ENCODE measurements around the gene ECI1.

The ECI1 gene

DNA sequence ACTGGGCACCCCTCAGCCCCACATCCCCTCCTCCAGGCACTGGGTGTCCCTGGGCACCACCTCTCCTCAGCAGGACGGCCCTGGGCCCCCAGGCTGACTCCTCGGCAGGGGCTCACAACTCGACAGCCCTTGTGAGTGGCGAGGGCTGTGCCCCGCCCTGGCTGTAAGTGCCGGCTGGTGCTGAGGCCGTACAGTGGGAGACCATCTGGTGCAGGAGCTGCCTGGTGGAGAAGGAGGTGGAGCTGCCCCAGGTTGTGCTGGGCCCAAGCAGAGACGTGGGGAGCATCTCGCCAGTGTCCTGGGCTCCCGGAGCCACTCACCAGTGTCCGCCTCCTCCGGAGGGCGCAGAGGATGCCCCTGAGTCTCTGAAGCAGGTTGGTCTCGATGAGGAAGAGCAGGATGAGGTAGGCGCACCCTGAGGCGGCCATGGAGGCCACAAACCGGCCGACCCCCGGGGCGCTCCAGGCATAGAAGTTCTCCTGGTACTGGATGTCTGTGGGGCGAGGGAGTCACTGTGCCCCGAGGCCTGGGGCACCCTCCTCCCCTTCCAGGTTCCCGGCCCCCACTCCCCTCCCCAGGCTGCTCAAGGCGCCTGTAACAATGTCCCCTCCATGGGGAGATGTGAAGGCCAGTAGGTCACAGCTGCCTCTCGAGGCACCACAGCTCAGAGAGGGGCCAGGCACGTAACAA, 31.6 kb upstream of the ECI1 start:
- H3K4me3 ChIP-seq (ENCODE audit: low read depth, low read length), result no peak overlapping the region
- no peak for DNase-seq (ENCODE audit: low read depth)
- TF ChIP-seq POLR2A (IDR thresholded peaks at IDR 0.05; ENCODE audit: extremely low read depth, insufficient read length) (no peak), CTCF (IDR thresholded peaks at IDR 0.05; ENCODE audit: low read depth, low read length) (no peak), MYC (IDR thresholded peaks at IDR 0.05; ENCODE audit: low read depth, low read length) (no peak)
- TF ChIP-seq, protein P1, sequence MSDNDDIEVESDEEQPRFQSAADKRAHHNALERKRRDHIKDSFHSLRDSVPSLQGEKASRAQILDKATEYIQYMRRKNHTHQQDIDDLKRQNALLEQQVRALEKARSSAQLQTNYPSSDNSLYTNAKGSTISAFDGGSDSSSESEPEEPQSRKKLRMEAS (IDR thresholded peaks at IDR 0.05; ENCODE audit: low read depth, low read length), result no peak

DNA sequence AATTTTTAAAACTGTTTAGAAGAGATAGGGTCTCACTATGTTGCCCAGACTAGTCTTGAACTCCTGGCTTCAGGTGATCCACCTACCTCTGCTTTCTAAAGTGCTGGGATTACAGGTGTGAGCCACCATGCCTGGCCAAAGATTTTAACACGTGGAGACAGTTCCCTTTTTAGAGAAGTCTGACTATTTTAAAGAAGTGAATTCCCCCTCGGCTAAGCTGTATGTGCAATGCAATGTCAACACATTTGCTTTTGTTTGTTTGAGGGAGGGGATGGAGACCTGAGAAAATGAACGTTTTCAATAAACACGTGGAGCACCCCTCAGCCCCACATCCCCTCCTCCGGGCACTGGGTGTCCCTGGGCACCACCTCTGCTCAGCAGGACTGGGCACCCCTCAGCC, 30.9 kb upstream of the ECI1 start:
- DNase-seq (ENCODE audit: low read depth), result no peak
- TF ChIP-seq, protein P1 (IDR thresholded peaks at IDR 0.05; ENCODE audit: low read depth, low read length), result no peak
- no peak for TF ChIP-seq POLR2A (IDR thresholded peaks at IDR 0.05; ENCODE audit: extremely low read depth, insufficient read length)
- TF ChIP-seq MYC (IDR thresholded peaks at IDR 0.05; ENCODE audit: low read depth, low read length), result no peak
- TF ChIP-seq CTCF (IDR thresholded peaks at IDR 0.05; ENCODE audit: low read depth, low read length), result no peak
- H3K4me3 ChIP-seq (ENCODE audit: low read depth, low read length), result no peak overlapping the region

- no peak for DNase-seq (ENCODE audit: low read depth)
- TF ChIP-seq CTCF (IDR thresholded peaks at IDR 0.05; ENCODE audit: low read depth, low read length) (no peak), POLR2A (IDR thresholded peaks at IDR 0.05; ENCODE audit: extremely low read depth, insufficient read length) (no peak), MYC (IDR thresholded peaks at IDR 0.05; ENCODE audit: low read depth, low read length) (no peak)
- TF ChIP-seq, protein P1 (IDR thresholded peaks at IDR 0.05; ENCODE audit: low read depth, low read length), result no peak
These were observed 29.7 kb upstream of the ECI1 start for GRCh38 chr16:2280981-2281542.

GRCh38 chr16:2280461-2280860, 29.1 kb upstream of the ECI1 start:
- TF ChIP-seq, protein P1 (IDR thresholded peaks at IDR 0.05; ENCODE audit: low read depth, low read length), result no peak
- TF ChIP-seq POLR2A (IDR thresholded peaks at IDR 0.05; ENCODE audit: extremely low read depth, insufficient read length) (no peak), MYC (IDR thresholded peaks at IDR 0.05; ENCODE audit: low read depth, low read length) (no peak), CTCF (IDR thresholded peaks at IDR 0.05; ENCODE audit: low read depth, low read length) (no peak)
- no peak overlapping the region for H3K4me3 ChIP-seq (ENCODE audit: low read depth, low read length)
- DNase-seq (ENCODE audit: low read depth), result no peak

More at GRCh38 chr16:2280981-2281542, 29.7 kb upstream of the ECI1 start:
- H3K4me3 ChIP-seq (ENCODE audit: low read depth, low read length), result no peak overlapping the region

DNA sequence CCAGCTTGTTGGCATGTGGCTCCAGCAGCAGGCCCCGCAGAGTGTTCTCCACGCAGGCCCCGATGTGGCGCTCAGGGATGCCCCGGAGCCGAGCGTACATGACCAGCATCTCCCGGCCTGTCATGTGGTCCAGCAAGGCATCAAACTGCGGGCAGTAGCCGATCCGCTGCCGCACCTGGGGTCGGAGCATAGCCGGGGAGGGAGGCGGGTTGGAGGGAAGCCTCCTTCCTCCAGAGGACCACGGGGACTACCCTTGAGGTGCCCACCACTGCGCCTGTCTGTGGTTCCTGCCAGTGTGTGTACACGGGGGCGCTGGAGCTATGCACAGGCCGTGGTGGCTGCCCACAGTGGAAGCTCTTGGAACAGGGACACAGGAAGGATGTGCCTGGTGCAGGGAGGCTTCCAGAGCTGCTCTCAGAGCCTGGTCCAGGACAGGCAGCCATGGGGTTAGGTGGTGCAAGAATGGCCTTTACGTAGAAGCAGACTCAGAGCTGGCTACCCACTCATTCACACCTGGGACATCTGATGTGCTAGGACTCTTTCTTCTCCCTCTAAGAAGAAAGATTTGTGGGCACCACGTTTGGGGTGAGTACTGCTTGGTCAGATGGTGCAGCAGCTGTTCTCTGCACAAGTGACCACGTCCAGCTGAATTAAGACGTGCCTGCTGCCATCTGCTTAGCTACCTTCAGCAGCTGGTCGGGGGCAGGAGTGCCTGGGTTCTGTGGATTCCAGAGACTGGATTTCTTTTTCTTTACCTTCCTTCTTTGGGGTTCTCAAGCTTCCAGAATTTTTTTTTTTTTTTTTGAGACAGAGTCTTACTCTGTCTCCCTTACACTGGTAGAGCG, 27.8 kb upstream of the ECI1 start:
- DNase-seq (ENCODE audit: low read depth), result no peak
- TF ChIP-seq MYC (IDR thresholded peaks at IDR 0.05; ENCODE audit: low read depth, low read length), result no peak
- TF ChIP-seq POLR2A (IDR thresholded peaks at IDR 0.05; ENCODE audit: extremely low read depth, insufficient read length), result no peak
- no peak for TF ChIP-seq CTCF (IDR thresholded peaks at IDR 0.05; ENCODE audit: low read depth, low read length)
- TF ChIP-seq, protein P1 (IDR thresholded peaks at IDR 0.05; ENCODE audit: low read depth, low read length), result no peak
- no peak overlapping the region for H3K4me3 ChIP-seq (ENCODE audit: low read depth, low read length)
